Measurements from ENCODE around the gene COPS4.

The COPS4 gene

GRCh38 chr4:83115656-83116285, 80.8 kb downstream of the COPS4 start:
- no peak overlapping the region for H3K4me3 ChIP-seq (ENCODE audit: low read length)
- no peak for DNase-seq (ENCODE audit: low read depth)
- no peak for TF ChIP-seq CTCF (conservative IDR thresholded peaks at IDR 0.05; ENCODE audit: low read depth, low read length)

- DNase-seq (ENCODE audit: low read depth): no peak
Measured at GRCh38 chr4:83118869-83119268, 83.9 kb downstream of the COPS4 start.

GRCh38 chr4:83121246-83121645, 86.3 kb downstream of the COPS4 start:
- no peak for TF ChIP-seq CTCF (conservative IDR thresholded peaks at IDR 0.05; ENCODE audit: low read depth, low read length)
- no peak for DNase-seq (ENCODE audit: low read depth)
- H3K4me3 ChIP-seq (ENCODE audit: low read length): no peak overlapping the region

More at GRCh38 chr4:83118869-83119268, 83.9 kb downstream of the COPS4 start:
- no peak overlapping the region for H3K4me3 ChIP-seq (ENCODE audit: low read length)
- no peak for TF ChIP-seq CTCF (conservative IDR thresholded peaks at IDR 0.05; ENCODE audit: low read depth, low read length)

GRCh38 chr4:83124111-83124780, 89.3 kb downstream of the COPS4 start:
- no peak for TF ChIP-seq CTCF (conservative IDR thresholded peaks at IDR 0.05; ENCODE audit: low read depth, low read length)

More at GRCh38 chr4:83124111-83124780, 89.3 kb downstream of the COPS4 start:
- no peak overlapping the region for H3K4me3 ChIP-seq (ENCODE audit: low read length)
- DNase-seq (ENCODE audit: low read depth): no peak
